RPMI8226 (cell line): Measurements from ENCODE around the gene PNPT1.
A peak's percentile ranks its signal among the peaks of the same experiment; 100 is the strongest.
"Not testable (repeated sequence)": the region's sequence is repeated elsewhere in the genome, so short reads cannot be mapped to it uniquely, and the experiment has no call there.

Source experiments
- DNase-seq: peaks from one replicate; pipeline ENCODE4 v3.0.0-alpha.2; 2015

PNPT1 gene

GRCh38 chr2:55693181-55694125 lies at the start of gene PNPT1:
Gene PNPT1, minus strand, starts transcription at chr2:55693844. Its CDS starts 21 bp downstream, at chr2:55693823.
- peak; percentile 97 for DNase-seq

- DNase-seq = no peak
Observed at GRCh38 chr2:55742996-55743395, 49.4 kb upstream of the PNPT1 start.

- DNase-seq = not testable (repeated sequence)
Observed at GRCh38 chr2:55736019-55736536, 42.4 kb upstream of the PNPT1 start.

GRCh38 chr2:55734726-55735125 lies 41.1 kb upstream of the PNPT1 start:
- DNase-seq = no peak

- no peak for DNase-seq
Observed at GRCh38 chr2:55733335-55733734, 39.7 kb upstream of the PNPT1 start.

GRCh38 chr2:55732854-55733253 lies 39.2 kb upstream of the PNPT1 start:
- no peak for DNase-seq

GRCh38 chr2:55729136-55729685 lies 35.6 kb upstream of the PNPT1 start:
- no peak for DNase-seq

GRCh38 chr2:55721596-55722215 lies 28.1 kb upstream of the PNPT1 start:
- DNase-seq = no peak

- DNase-seq = no peak
Observed at GRCh38 chr2:55720417-55720816, 26.8 kb upstream of the PNPT1 start.

- no peak for DNase-seq
Observed at GRCh38 chr2:55719852-55720251, 26.2 kb upstream of the PNPT1 start.

GRCh38 chr2:55718165-55719008 lies 24.7 kb upstream of the PNPT1 start:
- peak; percentile 74 for DNase-seq

GRCh38 chr2:55715626-55716025 lies 22.0 kb upstream of the PNPT1 start:
- DNase-seq = no peak

GRCh38 chr2:55715178-55715577 lies 21.5 kb upstream of the PNPT1 start:
- not testable (repeated sequence) for DNase-seq

GRCh38 chr2:55712477-55713060 lies 18.9 kb upstream of the PNPT1 start:
- no peak for DNase-seq

- DNase-seq = no peak
Observed at GRCh38 chr2:55710025-55710424, 16.4 kb upstream of the PNPT1 start.

GRCh38 chr2:55707751-55708150 lies 14.1 kb upstream of the PNPT1 start:
- DNase-seq = no peak

- not testable (repeated sequence) for DNase-seq
Observed at GRCh38 chr2:55706258-55706657, 12.6 kb upstream of the PNPT1 start.

- no peak for DNase-seq
Observed at GRCh38 chr2:55705027-55705653, 11.5 kb upstream of the PNPT1 start.

GRCh38 chr2:55703350-55703749 lies 9.7 kb upstream of the PNPT1 start:
- no peak for DNase-seq

GRCh38 chr2:55692740-55693139 lies 904 bp downstream of the PNPT1 start:
- not testable (repeated sequence) for DNase-seq

GRCh38 chr2:55672630-55673029 lies 21.0 kb downstream of the PNPT1 start:
- DNase-seq = no peak

- DNase-seq = no peak
Observed at GRCh38 chr2:55668956-55669355, 24.7 kb downstream of the PNPT1 start.
